ENCODE data around the gene ZNF513. TPM values are rescaled to one million over a fixed set of nuclear protein-coding genes. Genes with fewer than 3 reads are reported as not detected.

ZNF513 gene, protein sequence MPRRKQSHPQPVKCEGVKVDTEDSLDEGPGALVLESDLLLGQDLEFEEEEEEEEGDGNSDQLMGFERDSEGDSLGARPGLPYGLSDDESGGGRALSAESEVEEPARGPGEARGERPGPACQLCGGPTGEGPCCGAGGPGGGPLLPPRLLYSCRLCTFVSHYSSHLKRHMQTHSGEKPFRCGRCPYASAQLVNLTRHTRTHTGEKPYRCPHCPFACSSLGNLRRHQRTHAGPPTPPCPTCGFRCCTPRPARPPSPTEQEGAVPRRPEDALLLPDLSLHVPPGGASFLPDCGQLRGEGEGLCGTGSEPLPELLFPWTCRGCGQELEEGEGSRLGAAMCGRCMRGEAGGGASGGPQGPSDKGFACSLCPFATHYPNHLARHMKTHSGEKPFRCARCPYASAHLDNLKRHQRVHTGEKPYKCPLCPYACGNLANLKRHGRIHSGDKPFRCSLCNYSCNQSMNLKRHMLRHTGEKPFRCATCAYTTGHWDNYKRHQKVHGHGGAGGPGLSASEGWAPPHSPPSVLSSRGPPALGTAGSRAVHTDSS
- total RNA-seq, result 8.6 and 11.1 TPM in 2 replicates

DNA sequence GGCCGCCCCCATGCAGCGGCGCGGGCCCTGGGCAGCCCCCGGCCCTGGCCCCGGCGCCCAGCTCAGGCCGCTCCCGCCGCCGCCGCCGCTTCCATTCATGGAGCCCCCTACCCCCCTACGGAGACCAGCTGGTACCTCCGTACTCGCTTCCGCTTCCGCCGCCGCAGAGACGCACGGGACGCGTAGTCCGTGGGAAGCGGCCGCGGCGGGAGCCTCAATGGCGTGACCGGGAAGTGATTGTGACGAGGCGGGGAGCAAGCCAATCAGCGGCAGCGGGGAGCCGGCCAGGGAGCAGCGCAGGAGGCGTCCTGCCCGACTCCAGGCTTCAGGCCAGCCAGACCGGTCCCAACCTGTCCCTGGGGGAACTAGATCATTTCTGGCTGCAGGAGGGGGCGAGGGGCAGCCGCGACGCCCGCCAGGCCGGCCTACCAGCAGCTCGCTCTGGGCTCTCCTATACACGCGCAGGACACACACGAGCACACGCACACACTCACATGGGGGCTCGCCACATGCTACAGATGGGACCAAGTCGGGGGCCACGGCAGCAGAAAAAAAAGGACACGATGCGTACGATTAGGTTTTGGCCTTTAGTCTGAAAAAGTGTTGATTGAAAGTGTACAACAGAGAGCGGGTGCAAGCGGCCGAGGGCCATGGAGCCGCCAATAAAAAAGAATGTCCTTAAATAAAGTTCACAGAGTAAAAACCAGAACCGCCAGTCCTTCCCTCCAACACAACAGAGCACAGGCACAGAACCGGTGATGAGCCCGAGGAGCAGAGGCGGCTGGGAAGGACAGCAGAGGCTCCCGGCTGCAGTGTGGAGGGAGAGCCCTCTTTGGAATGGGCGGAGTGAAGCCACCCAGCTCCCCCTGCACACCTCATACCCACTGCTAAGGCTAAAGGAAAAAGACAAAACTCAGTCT is at the start of gene ZNF513:
ZNF513 (minus strand) TSS at position 109 of the 920 bp plus-strand sequence. CDS start 208 bp downstream, outside the sequence.

DNA sequence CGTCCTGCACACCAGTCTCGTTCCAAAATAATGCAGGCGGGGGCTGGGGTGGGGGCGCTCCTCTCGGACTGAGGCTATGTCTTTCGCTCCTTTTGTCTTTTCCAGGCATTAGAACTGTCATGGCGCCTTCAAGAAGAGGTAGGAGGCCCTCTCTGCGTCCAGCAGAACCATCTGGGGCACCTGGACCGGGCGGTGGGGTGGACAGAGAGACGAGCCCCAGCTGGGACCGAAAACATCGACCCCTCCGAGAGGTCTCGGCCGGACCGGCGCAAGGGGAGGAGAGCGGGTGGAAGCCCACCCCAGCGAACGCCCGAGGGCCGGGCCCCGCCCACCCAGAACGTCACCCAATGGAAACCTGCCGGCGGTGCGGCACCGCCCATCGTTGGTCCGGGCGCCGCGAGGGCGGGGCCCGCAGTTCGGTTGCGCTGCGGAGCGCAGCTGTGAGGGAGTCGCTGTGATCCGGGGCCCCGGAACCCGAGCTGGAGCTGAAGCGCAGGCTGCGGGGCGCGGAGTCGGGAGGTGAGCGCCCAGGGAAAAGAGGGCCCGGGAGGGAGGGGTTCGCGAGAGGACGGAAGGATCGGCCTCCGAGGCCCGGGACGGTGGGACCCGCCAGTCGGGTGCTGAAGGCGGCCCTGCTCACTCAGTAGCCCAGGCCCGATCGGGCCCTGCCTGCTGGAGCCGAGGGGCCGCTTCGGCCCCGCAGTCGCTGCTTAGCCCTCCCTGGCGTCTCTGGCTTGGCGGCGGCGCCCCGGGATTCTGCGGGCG is 47.9 kb upstream of the ZNF513 start, which contains the start of gene NRBP1:
NRBP1 (plus strand) TSS at position 419 of the 765 bp plus-strand sequence. CDS start 4,643 bp downstream, outside the sequence.

DNA sequence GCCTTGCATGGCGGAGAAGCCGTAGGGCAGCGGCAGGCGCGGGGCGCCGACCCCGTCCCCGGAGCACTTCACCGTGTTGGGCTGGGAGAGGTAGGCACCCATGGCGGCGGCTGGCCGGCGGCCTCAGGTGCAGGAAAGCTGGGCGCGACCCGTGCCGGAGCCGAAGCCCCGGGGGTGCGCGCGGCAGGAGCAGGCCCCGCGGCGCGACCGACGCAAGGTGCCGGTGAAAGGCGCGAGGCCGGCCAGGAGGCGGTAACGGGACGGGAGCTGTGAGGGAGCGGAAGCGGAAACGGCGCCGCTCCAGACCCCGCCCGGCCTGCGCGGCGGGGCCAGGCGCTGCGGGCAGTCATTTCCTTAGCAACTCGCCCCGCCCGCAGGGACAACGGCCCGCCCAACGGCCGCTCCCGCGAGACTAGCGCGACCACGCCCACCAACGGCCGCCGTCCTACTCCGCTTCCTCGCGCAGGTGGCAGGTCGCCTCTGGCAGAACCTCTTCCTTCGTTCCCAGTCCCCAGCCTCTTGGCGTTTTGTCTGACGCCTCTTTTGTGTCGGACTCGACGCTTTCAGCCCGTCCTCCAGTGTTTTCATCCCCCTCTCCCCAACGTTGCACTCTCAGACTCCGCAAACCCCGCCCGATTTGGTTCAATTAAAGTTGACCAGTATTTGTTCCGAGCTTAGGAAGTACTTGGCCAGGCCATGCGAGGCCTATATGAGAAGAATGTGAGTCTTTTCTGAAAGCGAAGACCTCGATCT is 29.0 kb upstream of the ZNF513 start, which contains the start of gene PPM1G:
PPM1G (minus strand) TSS at position 271 of the 753 bp plus-strand sequence; CDS start at position 102, 169 bp downstream.

DNA sequence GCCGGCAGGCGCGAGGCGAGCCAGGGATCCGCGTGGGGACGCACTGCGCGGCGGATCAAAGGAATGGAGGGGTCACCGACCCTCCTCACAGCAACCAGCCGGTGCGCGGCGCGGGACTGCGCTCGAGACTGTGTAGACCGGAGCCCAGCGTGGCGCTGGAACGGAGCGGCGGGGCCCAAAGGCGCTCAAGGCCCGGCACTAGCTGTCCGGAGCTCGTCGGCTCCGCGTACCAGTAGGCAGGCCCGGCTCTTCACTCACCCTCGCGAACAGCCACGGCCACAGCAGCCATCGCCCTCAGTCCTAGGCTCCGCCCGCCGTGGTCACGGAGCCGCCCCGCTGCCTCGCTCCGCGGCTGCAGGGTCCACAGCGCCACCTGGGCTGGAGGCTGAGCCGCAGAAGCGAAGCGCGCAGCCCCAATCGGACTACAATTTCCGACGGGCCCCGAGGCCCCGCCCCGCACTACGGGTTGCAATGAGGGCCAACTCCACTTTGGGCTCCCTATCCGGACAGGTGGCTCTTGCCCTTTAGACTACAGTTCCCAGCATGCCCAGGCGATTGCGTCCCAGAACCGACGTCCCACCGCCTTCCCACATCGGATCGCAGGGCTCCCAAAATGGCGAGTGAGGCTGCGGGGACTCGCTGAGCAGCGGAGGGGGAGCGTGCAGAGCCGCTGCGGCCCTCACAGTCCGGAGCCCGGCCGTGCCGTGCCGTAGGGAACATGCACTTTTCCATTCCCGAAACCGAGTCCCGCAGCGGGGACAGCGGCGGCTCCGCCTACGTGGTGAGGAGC is 10.3 kb downstream of the ZNF513 start, which contains the start of the genes EIF2B4 and SNX17:
EIF2B4 (minus strand) TSS at position 313 of the 790 bp plus-strand sequence; CDS start at position 289, 24 bp downstream.
SNX17 (plus strand) TSS at position 591 of the 790 bp plus-strand sequence; CDS start at position 719, 128 bp downstream.

DNA sequence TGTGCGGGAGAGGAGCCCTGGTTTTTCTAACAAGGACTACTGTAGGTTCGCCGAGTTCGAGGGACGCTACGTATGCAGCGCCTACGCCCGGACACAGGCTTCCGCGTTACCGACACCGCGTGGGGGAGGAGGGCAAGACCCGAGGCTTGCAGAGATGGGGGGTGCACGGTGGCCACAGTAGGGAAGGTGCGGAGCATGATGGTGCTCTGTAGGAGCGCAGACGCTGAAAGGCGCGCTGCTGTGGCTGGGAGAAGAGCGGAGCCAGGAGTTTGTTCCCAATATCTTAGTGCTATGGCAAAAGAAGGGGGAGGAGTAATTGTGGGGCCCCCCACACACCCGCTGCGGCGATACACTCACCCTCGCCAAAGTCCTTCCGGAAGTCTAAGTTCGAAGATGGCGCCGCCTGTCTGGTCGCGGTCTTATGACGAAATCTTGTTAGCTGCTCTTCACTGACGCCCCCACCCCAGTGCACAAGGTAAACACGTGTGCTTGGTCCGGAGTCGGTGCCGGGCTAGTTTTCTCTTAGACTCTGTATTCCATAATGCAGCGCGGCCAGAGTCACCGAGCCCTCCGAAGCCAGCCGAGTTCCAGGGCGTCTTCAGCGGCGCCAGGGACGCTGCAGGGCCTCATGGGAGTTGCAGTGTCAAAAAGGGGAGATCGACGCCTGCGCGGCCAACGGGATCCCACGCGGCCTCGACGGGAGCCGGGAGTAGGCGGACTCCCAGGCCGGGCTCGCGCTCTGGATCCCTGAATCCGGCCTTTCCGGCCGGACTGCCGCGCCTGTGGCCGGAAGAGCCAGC is 24.0 kb downstream of the ZNF513 start, which contains the start of gene GTF3C2:
GTF3C2 (minus strand) TSS at position 383 of the 800 bp plus-strand sequence. CDS start 13,210 bp downstream, outside the sequence.

Other genes starting within 250 kb of the ZNF513 start
- 39.0 and 43.1 TPM in 2 replicates for gene PREB, start 246.1 kb downstream of the ZNF513 start, total RNA-seq
- gene PRR30, start 241.3 kb downstream of the ZNF513 start, total RNA-seq, result not detected in 2 replicates
- not detected in 2 replicates for gene TCF23, start 231.7 kb downstream of the ZNF513 start, total RNA-seq
- gene ATRAID, start 168.7 kb downstream of the ZNF513 start, total RNA-seq, result 120 and 128 TPM in 2 replicates
- 29.7 and 41.7 TPM in 2 replicates for gene SLC5A6, start 168.5 kb downstream of the ZNF513 start, total RNA-seq
- gene CAD, start 163.4 kb downstream of the ZNF513 start, total RNA-seq, result 41.7 and 41.8 TPM in 2 replicates
- gene SLC30A3, start 117.7 kb downstream of the ZNF513 start, total RNA-seq, result 3.2 and 11.8 TPM in 2 replicates
- 0.19 and 0.98 TPM in 2 replicates for gene DNAJC5G, start 105.3 kb downstream of the ZNF513 start, total RNA-seq
- 0.10 and 0.33 TPM in 2 replicates for gene TRIM54, start 98.3 kb downstream of the ZNF513 start, total RNA-seq
- 0.38 and 1.3 TPM in 2 replicates for gene UCN, start 72.3 kb downstream of the ZNF513 start, total RNA-seq
- 75.0 and 79.4 TPM in 2 replicates for gene MPV17, start 57.6 kb downstream of the ZNF513 start, total RNA-seq
- 52.6 and 53.2 TPM in 2 replicates for gene GTF3C2, start 24.0 kb downstream of the ZNF513 start, total RNA-seq
- 28.7 and 32.4 TPM in 2 replicates for gene EIF2B4, start 10.4 kb downstream of the ZNF513 start, total RNA-seq
- 112 and 136 TPM in 2 replicates for gene SNX17, start 10.1 kb downstream of the ZNF513 start, total RNA-seq
- 108 and 120 TPM in 2 replicates for gene PPM1G, start 28.9 kb upstream of the ZNF513 start, total RNA-seq
- gene NRBP1, start 47.9 kb upstream of the ZNF513 start, total RNA-seq, result 138 and 167 TPM in 2 replicates
- not detected in 2 replicates for gene KRTCAP3, start 61.6 kb upstream of the ZNF513 start, total RNA-seq
- gene IFT172, start 109.0 kb upstream of the ZNF513 start, total RNA-seq, result 15.0 and 17.0 TPM in 2 replicates
- gene FNDC4, start 114.5 kb upstream of the ZNF513 start, total RNA-seq, result 30.6 and 36.6 TPM in 2 replicates
- gene GCKR, start 116.1 kb upstream of the ZNF513 start, total RNA-seq, result 0.98 and 3.2 TPM in 2 replicates
- 23.5 and 44.5 TPM in 2 replicates for gene ZNF512, start 202.3 kb upstream of the ZNF513 start, total RNA-seq
- 2.6 and 3.1 TPM in 2 replicates for gene CCDC121, start 248.3 kb upstream of the ZNF513 start, total RNA-seq
- gene GPN1, start 248.3 kb upstream of the ZNF513 start, total RNA-seq, result 40.5 and 53.5 TPM in 2 replicates

Measured in vein endothelial cell (primary cell).